Measurements from ENCODE around the gene LDHAL6B.

GRCh38 chr15:59157396-59157795 lies 49.2 kb upstream of the LDHAL6B start:
- TF ChIP-seq CTCF (IDR thresholded peaks at IDR 0.05) (no peak), POLR2AphosphoS5 (IDR thresholded peaks at IDR 0.05) (no peak), POLR2A (IDR thresholded peaks at IDR 0.05) (no peak), EP300 (IDR thresholded peaks at IDR 0.05) (no peak)
